Activated T-cell treated with anti-CD3 and anti-CD28 coated beads for 48 hours (primary cell): ENCODE data around the gene ILDR1.

Source experiments
- DNase-seq: peaks from one replicate; pipeline ENCODE4 v3.0.0-alpha.2; 2020; ENCODE audit warnings: low read depth

The ILDR1 gene

DNA sequence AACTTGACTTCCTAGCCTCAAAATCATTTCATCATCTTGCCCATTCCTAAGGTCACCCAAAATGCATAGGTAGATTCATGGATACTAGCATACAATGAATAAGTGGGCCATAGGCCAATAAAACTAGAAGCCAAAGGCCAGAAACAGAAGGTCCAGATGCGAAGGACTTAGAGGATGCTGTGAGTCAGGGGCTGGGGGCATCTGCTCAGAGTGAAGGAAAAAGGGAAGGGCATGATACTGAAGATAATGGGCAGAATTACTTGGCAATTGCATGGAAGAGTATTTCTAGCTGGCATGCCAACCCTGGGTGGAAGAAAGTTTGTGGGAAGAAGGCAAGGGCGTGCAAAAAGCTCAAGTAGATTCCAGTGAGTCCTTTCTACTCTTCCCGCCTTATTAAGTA lies 27.5 kb downstream of the ILDR1 start:
- DNase-seq, result no peak

DNA sequence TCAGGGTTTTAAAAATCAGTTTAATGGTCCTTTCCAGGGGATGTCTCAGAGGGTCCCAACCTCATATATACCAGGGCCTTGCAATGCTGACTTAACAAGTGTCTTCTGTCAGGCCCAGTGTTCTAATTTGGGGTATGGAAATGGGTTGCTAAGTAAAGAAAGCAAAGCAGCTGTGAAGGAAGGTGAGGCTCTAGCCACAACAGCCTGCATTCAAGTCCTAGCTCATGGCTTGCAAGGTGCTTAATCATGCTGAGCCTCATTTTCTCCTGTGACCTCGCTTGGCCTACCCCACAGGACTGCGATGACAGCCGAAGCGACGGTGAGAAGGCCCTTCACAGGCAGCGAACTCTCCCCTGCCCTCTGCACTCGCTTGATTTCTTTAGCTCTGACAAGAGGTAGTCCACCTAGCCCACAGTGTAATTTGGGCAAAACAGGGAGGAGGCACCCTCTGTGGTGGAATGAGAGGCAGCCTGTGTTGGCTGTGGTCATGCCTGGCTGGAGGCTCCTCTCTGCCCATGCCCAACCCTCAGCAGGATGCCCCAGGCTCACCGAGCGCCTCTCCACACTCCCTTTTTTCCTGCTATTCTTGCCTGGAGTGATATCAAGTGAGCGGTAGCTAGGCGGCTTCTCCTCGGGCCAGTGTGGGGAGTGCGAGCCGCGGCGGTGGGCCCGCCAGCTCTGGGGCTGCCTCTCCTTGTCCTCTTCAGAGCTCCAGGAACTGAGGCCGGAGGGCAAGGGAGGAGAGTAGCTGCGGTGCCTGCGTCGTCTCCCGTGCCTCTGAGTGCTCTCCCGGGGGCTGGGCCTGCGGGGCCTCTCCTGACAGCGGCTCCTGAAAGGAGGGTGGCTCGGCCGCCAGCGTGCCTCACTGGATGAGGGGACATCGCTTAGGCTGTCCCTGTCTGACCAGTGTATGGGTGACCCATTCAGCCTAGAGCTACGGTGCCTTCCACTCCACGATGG lies 29.2 kb downstream of the ILDR1 start:
- no peak for DNase-seq

DNA sequence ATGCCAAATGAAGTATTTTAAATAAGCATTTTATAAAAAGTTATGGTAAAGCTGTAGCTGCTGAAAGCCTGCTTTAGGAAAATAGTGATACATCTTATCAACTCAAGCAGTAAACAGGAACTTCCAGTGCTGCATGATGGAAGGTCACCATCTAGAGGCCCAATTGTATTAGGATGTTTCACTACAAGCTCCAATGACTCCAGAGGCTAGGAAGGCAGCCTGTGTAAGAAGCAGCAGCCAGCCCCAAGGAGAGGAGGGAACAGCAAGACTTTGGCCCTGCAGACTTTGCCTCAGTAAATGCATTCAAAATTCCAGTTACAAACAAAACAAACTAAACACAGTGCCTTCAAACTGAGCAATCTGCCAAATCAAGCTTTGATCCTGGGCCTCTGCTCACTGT lies 32.1 kb downstream of the ILDR1 start:
- no peak for DNase-seq

DNA sequence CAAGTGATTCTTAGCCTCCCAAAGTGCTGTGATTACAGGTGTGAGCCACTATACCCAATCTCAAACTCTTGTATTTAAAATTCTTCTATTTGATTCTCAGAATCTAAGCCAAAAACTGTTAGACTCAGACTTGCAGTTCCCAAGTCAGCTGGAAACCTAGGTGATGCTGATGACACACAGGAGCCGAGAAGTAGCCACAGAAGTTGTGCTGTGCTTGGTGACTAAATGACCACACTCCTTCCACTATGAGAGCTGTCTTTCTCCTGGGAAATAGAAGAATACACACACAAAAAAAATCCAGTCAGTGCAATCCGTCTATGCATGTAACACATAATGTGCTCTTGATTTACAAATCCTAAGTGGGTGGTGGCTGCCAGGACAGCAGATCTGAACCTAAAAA lies 33.9 kb downstream of the ILDR1 start:
- DNase-seq, result no peak

DNA sequence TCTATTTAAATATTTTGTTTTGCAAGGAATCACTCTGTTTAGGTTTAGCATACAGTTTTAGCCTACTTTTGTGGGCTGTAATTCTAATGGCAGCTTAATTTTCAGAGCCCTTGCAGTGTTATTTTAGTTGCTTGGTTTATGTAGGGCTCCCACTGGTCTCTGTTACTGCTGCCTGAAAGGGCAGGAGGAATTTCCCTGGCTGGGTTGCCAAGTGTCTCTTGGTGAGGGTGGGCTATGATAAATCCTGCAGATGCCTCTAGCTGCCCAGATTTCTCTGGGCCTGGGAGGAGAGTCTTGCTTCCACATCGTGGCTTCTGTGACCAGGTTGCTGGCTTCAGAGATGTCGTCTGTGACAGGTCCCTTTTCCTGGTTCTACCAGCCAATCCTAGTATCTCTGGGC lies 36.2 kb downstream of the ILDR1 start:
- DNase-seq, result no peak

DNA sequence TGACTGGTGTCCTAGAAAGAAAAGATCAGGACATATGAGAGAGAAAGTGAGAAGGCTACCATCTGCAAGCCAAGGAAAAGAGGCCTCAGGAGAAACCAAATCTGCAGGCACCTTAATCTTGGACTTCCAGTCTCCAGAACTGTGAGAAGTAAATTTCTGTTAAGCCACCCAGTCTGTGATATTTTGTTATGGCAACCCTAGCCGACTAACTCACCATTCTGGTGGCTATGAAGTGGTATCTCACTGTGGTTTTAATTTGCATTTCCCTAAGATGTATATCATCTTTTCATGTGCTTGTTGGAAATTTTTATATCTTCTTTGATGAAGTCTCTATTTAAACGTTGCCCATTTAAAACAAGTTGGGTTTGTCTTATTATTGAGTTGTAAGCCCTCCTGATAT lies 40.6 kb downstream of the ILDR1 start:
- DNase-seq, result no peak

DNA sequence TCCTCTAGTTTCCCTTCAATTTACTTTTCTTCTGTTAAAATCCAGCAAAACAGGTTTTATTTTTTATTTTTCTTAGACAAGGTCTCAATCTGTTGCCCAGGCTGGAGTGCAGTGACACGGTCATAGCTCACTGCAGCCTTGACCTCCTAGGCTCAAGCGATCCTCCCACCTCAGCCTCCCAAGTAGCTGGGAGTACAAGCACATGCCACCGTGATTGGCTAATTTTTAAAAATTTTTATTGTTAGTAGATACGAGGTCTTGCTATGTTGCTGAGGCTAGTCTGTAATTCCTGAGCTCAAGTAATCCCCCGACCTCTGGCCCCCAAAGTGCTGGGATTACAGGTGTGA lies 41.6 kb downstream of the ILDR1 start:
- DNase-seq, result no peak

DNA sequence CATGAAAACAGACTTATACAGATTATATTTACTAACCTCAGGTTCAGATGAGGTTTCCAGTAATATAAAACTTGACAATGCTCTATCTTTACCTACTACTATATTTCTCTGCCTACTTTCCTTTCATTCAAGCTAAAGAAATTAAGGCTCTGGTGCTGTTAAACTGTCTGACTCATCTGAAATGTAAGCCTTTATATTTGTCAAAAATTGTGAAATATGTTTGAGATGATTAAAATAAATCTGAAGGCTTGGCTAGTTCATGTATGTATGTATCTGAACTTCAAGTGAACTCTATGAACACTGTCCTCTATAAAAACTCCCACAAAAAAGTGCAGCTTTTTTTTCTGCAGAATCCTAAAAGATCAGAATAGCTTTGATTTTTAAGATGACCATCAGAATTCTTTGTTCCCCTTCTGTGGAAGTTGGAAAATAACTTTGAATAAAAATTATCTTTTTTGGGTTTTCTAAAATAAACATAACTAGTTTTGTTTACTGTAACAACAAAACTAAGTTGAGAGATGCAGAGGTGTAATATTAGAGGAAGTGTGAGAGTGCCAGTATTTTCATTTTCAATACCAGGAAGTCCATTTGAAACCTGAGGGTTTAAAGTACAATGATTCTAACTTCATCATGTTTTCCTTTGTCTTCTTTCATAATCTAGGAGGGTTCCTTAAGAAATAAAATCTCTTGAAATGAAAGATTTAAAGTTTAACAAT lies 42.2 kb downstream of the ILDR1 start:
- no peak for DNase-seq

DNA sequence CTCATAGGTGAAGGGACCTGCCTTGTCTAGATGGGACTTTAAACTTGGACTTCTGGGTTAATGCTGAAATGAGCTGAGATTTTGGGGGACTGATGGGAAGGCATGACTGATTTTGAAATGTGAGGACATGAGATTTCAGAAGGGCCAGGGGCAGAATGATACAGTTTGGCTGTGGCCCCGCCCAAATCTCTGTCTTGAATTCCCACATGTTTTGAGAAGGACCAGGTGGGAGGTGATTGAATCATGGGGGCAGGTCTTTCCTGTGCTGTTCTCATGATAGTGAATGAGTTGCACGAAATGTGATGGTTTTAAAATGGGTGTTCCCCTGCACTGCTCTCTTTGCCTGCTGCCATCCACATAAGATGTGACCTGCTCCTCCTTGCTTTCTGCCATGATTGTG lies 42.8 kb downstream of the ILDR1 start:
- no peak for DNase-seq

DNA sequence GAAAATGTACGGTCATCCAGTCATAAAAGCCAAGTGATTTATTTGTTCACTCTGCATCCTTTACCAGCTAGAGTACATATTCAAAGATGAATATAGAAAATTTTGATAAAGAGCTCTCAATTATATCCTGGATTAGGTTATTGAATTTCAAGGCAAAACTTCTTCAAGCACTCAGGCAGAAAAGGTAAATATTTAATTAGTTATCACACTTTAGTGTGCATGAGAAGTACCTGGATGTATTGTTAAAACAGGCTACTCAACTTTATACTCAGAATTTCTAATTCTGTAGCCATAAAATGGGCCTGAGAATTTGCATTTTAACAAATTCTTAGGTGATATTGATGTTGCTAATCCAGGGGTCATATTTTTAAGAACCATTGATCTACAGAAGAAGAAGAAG lies 45.3 kb downstream of the ILDR1 start:
- no peak for DNase-seq

DNA sequence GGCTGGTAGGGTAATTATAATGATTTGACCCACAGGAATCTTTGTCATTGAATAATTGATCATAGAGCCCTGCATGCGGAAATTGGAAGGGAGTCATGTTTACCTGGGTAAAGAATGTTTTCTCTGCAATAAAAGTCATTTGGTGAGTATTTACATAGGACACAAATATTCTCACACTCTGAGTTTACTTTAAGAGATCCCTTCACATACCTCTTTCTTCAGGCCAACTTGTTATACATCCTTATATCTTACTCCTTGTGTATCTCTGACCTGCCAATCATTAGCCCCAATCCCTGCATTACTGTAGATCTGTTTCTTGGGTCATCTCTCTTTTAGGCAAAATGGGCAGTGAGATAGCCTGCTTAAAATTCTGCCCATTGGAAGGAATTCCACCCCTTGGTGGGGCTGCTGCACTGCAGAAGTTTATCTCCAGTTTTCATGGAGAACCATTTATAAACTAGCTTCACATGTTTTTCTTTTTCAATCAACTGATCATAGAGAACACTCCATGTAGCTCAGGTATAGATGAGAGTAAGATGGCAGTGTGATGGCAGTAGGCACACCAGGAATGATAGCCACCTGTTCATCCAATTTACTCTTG lies 46.2 kb downstream of the ILDR1 start:
- no peak for DNase-seq

DNA sequence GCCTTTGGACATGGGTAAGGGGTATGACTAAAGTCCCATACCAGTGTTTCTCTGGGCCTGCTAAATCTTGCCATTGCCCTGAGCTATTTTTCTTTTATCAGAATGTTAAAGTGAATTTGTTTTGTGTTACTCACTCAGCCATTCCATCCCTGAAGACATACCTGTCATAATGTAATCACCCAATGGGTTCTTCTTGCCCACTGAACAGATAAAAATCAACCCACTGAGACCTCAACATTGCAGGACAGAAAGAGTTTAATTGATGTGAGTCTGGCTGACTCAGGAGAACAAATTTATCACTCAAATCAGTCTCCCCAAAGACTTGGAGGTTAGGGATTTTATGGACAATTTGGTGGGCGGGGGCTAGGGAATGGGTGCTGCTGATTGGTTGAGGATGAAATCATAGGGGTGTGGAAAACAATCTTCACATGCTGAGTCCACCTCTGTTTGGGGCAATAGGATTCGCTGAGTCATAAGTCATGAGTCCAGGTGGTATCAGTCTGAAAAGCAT lies 47.4 kb downstream of the ILDR1 start:
- DNase-seq, result no peak

DNA sequence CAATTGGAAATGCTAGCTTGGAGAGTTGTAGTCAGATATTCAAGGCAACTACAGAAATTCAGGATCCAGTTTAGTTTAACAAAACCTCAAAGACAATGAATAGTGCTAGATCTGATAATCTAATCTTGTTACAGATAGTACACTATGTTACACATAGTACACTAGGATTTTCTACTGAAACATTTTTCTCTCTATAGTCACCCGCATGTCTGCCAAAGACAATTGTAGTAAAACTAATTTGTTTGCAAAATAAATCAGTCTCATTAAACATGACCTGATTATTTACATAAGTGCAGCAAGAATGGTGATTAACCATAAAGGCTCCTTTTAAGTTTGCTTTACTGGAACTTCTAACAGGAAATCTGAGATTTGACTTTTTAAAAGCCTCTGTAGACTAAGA lies 52.0 kb downstream of the ILDR1 start:
- DNase-seq, result no peak

DNA sequence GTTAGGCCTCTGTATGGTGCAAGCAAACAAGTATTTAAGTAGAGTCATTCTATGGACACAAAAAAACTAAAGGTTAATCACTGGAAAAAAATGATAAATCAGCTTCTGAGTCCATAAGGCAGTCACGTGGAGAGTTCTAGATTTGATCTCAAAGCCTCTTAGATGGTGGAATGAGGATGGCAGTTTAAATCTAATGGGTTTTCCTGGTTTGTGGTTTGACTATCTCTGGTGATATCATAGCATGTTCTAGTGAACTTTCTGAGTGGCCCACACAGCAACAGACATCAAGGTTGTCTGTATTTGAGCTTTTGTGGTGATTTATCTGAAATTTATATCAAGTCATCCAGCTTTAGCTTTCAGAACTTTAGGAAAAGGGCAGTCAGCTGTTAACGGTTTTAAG lies 52.4 kb downstream of the ILDR1 start:
- no peak for DNase-seq

DNA sequence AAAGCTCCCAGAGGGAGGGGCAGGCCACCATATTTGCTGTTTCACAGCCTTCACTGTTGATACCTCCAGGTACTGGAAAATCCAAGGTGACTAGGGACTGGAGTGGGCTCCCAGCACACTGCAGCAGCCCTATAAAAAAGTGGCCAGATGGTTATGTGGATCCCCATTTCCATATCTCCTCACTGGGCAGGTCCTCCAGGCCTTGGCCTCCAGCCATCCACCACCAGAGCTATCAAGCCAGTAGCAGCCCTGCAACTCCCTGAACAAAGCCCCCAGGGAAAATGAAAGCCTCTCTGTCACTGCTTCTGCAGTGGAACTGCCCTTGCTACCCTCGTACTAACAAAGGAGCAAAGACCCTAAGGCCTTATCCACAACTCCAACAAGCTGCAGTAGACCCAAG lies 58.4 kb downstream of the ILDR1 start:
- no peak for DNase-seq

DNA sequence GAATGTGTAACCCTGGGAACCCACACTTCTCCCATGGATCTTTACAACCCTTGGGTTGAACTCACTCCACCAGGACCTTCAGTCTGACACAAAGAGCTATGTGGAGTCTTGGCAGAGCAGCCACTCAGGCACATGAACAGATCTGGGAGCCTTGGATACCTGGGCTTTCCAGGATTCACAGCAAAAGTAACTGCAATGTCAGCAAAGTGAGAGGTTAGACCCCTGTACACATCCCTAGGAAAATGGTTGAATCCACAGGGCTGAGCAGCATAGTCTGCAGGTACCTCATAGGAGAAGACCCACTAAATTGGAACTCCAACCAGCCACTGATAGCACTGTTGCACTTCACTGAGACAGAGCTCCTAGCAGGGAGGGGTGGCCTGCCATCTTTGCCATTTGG lies 59.6 kb downstream of the ILDR1 start:
- no peak for DNase-seq

DNA sequence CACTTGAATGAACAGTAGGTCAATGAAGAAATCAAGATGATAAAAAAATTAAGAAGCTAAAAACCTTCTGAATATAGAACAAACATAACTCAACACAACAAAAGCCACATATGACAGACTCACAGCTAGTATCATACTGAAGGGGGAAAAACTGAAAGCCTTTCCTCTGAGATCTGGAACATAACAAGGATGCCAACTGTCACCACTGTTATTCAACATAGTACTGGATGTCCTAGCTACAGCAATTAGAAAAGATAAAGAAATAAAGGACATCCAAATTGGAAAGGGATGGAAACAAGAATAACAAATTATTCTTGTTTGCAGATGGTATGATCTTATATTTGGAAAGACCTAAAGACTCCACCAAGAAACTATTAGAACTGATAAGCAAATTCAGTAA lies 60.8 kb downstream of the ILDR1 start:
- no peak for DNase-seq

DNA sequence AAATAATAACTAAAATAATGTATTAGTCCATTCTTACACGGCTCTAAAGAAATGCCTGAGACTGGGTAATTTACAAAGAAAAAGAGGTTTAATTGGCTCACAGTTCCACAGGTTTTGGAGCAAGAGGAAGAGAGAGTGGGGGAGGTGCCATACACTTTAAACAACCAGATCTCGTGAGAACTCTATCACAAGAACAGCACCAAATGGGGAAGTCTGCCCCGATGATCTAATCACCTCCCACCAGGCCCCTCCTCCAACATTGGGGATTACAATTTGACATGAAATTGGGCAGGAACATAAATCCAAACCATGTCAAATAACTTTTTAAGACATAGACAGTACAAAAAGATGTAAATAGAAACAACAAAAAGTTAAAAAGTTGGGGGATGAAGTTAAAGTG lies 63.2 kb downstream of the ILDR1 start:
- DNase-seq, result no peak

DNA sequence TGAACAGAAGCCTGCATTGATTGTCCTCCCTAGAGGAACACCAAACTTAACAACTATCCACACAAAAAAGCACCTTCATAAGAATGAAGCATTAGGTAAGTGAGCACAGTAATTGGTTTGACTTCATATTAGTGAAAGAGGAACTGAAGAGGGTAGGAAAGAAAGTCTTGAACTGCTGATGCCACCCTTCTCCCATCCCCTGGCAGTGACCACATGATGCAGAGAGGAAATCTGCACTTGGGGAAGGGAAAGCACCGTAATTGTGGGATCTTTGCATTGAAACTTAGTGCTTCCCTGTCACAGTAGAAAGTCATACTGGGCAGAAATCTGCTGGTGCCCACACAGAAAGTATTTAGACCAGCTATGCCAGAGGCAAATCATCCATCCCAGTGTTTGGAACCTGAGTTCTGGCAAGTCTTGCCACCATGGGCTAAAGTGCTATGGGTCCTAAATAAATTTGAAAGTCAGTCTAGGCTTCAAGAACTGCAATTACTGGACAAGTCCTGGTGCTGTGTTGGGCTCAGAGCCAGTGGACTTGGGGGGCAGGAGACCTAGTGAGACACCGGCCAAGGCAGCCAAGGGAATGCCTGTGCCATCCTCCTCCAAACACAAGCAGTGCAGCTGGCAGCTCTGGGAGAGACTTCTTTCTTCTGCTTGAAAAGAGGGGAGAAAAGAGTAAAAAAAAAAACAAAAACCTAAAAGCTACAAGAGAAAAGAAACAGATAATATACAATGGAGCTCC lies 64.2 kb downstream of the ILDR1 start:
- no peak for DNase-seq

DNA sequence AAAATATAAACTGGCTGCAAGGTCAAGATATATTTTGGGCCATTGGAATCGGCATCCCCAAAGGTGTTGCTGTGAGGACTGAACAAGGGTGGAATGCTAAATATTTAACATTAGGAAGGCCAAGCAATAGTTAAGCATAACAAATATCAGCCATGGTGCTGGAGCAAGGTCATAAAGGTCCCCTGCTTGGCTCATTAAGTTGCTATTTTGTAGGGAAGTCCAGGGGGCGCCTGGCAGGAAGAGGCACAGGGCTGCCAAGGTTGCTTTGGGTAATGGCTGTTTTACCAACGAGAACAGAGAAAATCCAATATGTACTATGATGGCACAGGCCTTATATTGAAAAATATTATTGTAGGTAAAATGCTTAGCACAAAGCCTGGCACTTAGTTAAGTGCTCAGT lies 65.7 kb downstream of the ILDR1 start:
- DNase-seq, result no peak

DNA sequence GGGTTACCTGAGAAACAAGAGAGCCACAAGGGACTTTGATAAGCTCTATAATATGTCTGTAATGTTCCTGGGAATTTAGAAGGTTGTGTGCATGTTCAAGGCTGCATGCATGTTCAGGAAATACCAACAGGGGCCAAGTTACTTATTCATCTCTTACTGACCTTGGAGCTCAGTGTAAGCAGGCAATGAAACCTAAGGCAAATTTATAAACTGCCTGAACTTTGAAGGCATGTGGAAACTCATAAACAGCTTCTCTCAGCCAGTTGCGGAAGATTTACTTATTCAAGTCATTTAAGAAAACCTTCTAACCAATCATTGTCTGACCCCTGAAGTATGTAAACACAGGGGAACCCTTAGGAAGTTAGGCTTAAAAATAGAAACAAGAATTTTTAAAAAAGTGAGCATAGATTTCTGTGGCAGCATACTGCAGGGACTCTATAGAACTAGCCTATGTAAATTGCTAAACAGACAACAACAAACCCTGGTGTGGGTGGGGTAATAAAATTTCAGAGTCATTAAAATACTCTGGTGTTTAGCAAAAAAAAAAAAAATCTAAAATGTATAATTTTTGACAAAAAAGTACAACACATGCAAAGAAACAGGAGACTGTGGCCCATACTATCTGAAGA lies 70.6 kb downstream of the ILDR1 start:
- DNase-seq, result no peak

DNA sequence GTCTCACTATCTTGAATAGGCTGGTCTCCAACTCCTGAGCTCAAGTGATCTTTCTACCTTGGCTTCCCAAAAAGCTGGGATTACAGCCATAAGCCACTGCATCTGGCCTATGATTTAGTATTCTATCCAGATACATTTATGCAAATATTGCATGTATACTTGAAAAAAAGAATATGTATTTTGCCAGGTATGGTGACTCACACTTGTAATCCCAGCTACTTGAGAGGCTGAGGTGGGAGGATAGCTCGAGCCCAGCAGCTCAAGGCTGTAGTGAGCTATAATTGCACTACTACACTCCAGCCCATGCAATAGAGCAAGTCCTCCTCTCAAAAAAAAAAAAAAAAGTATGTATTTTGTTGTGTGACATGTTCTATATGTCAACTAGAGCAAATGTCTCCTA lies 73.4 kb downstream of the ILDR1 start:
- DNase-seq, result no peak
